Nephron (organoid): ENCODE results near the gene INSR.

Experiments used
- H3K27ac Mint-ChIP-seq, 3 experiments: 2 replicates each; pipeline ENCODE4 v1.8.0; 2020; ENCODE audit warnings: mixed read lengths in 3 of 3, mild to moderate bottlenecking in 2 of 3, moderate library complexity in 1 of 3
- H3K27me3 Mint-ChIP-seq: 2 replicates; pipeline ENCODE4 v1.8.0; 2021; ENCODE audit warnings: low read depth, mild to moderate bottlenecking, moderate library complexity, mixed read lengths
- H3K36me3 Mint-ChIP-seq: 2 replicates; pipeline ENCODE4 v1.8.0; 2020; ENCODE audit warnings: low read depth, mixed read lengths
- H3K4me1 Mint-ChIP-seq: 2 replicates; pipeline ENCODE4 v1.8.0; 2020; ENCODE audit warnings: mixed read lengths
- H3K4me3 Mint-ChIP-seq, 3 experiments: 2 replicates each; pipeline ENCODE4 v1.8.0; 2020; ENCODE audit warnings: mild to moderate bottlenecking in 3 of 3, mixed read lengths in 3 of 3, moderate library complexity in 2 of 3
- H3K9me3 Mint-ChIP-seq: 2 replicates; pipeline ENCODE4 v1.8.0; 2020; ENCODE audit warnings: mixed read lengths
- CTCF ChIP-seq, 3 experiments: fragments of 200-600 bp; sonication (generic); IDR thresholded peaks; one replicate each; pipeline ENCODE4 v1.5.0; 2021; ENCODE audit warnings: antibody characterized with exemption in 3 of 3; ENCODE audit not compliant: unreplicated experiment in 3 of 3

Gene INSR

GRCh38 chr19:7117248-7117647, 177.0 kb downstream of the INSR start:
- no peak for TF ChIP-seq CTCF (IDR thresholded peaks at IDR 0.05; ENCODE audit: unreplicated experiment in 3 of 3)
- Mint-ChIP-seq H3K4me1 (no peaks in the 10 kb centered on the region), H3K36me3 (peaks cover 67% of the 10 kb centered on the region), H3K4me3 (no peak overlapping the region), H3K27me3 (no peaks in the 10 kb centered on the region), H3K27ac (no peak overlapping the region), H3K9me3 (peaks cover 13% of the 10 kb centered on the region)

DNA sequence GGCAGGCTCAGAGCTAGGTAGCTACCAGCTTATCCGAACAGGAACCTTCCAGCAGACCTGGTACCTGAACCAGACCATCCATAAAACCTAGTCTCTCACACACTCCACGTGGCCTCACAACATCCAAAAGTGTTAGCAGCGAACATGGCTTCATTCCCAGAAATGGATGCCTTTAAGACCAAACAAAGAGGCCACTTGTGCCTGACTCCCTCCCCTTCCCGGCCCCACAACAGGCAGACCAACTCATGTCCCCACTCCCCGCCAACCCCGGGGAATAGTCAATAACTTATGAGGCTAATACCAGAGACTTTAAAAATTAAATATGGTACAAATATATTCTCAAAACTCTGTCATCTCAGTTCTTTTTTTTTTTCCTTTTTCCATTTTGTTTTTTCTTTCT, 178.5 kb downstream of the INSR start:
- Mint-ChIP-seq H3K27ac (no peak overlapping the region), H3K36me3 (peaks cover 57% of the 10 kb centered on the region), H3K27me3 (no peaks in the 10 kb centered on the region), H3K9me3 (peaks cover 13% of the 10 kb centered on the region), H3K4me1 (no peaks in the 10 kb centered on the region), H3K4me3 (no peak overlapping the region)
- no peak for TF ChIP-seq CTCF (IDR thresholded peaks at IDR 0.05; ENCODE audit: unreplicated experiment in 3 of 3)

DNA sequence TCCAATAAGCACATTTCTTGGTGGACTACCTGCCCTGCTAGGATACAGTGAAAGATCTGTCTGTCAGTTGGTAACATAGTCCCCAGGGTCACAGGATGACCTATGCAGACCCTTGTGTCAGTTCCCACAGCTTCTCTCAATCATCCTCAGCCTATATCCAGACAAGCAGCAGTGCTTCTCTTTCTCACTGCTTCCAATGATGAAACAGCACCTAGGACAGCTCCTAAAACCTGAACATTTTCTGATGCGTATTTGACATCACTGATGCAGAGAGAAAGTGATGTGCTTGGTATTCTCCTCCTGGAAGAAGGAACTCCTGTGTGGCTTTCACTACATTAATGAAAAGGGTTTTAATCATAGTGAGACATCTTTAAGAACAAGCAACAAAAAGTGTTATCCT, 181.0 kb downstream of the INSR start:
- Mint-ChIP-seq H3K36me3 (peaks cover 38% of the 10 kb centered on the region), H3K27me3 (no peaks in the 10 kb centered on the region), H3K4me1 (no peaks in the 10 kb centered on the region), H3K27ac (no peak overlapping the region), H3K9me3 (peaks cover 16% of the 10 kb centered on the region), H3K4me3 (no peak overlapping the region)
- TF ChIP-seq CTCF (IDR thresholded peaks at IDR 0.05; ENCODE audit: unreplicated experiment in 3 of 3): no peak

- H3K4me3 Mint-ChIP-seq: no peak overlapping the region
- H3K36me3 Mint-ChIP-seq: peaks cover 38% of the 10 kb centered on the region
- H3K9me3 Mint-ChIP-seq: peaks cover 16% of the 10 kb centered on the region
- no peaks in the 10 kb centered on the region for H3K4me1 Mint-ChIP-seq
- no peak overlapping the region for H3K27ac Mint-ChIP-seq
- TF ChIP-seq CTCF (IDR thresholded peaks at IDR 0.05; ENCODE audit: unreplicated experiment in 3 of 3): no peak
- H3K27me3 Mint-ChIP-seq: no peaks in the 10 kb centered on the region
Measured at GRCh38 chr19:7112675-7113074, 181.5 kb downstream of the INSR start.

GRCh38 chr19:7109678-7110289, 184.4 kb downstream of the INSR start:
- Mint-ChIP-seq H3K36me3 (peaks cover 13% of the 10 kb centered on the region), H3K27me3 (no peaks in the 10 kb centered on the region), H3K4me3 (no peak overlapping the region), H3K9me3 (peaks cover 16% of the 10 kb centered on the region), H3K27ac (no peak overlapping the region), H3K4me1 (no peaks in the 10 kb centered on the region)
- no peak for TF ChIP-seq CTCF (IDR thresholded peaks at IDR 0.05; ENCODE audit: unreplicated experiment in 3 of 3)
